HepG2 (cell line): ENCODE measurements around the gene FAM110D.

ENCODE experiments used
- CENPT ChIP-seq: sonication (generic); formaldehyde crosslinking; IDR thresholded peaks from 2 replicates; pipeline ENCODE4 v1.8.0; 2022; ENCODE audit warnings: low read depth, mild to moderate bottlenecking, moderate library complexity, missing genetic modification reagents
- CTCF ChIP-seq: sonication (generic); formaldehyde crosslinking; IDR thresholded peaks from 2 replicates; pipeline ENCODE4 v1.5.0; 2020; ENCODE audit warnings: mild to moderate bottlenecking, missing genetic modification reagents, moderate library complexity
- FOXO4 ChIP-seq: sonication (generic); formaldehyde crosslinking; conservative IDR thresholded peaks from 2 replicates; pipeline ENCODE4 v1.8.1; 2023; ENCODE audit warnings: missing genetic modification reagents
- IRF2 ChIP-seq: IDR thresholded peaks from 2 replicates; pipeline ENCODE4 v1.6.1; 2018; ENCODE audit warnings: missing genetic modification reagents, missing compliant biosample characterization
- KDM1A ChIP-seq: IDR thresholded peaks from 2 replicates; pipeline ENCODE4 v1.6.1; 2016; ENCODE audit warnings: missing compliant biosample characterization
- NFAT5 ChIP-seq: sonication (generic); formaldehyde crosslinking; IDR thresholded peaks from 2 replicates; pipeline ENCODE4 v1.4.0; 2020; ENCODE audit warnings: missing genetic modification reagents
- NR1H2 ChIP-seq: sonication (generic); formaldehyde crosslinking; IDR thresholded peaks from 2 replicates; pipeline ENCODE4 v1.8.1; 2022; ENCODE audit warnings: low read depth, missing genetic modification reagents, borderline replicate concordance
- YY1 ChIP-seq: IDR thresholded peaks from 2 replicates; pipeline ENCODE4 v1.6.1; 2011; ENCODE audit warnings: low read length, low read depth, moderate library complexity, mild to moderate bottlenecking; ENCODE audit not compliant: insufficient read depth, insufficient replicate concordance
- ZFX ChIP-seq: sonication (generic); formaldehyde crosslinking; IDR thresholded peaks from 2 replicates; pipeline ENCODE4 v1.4.0; 2020; ENCODE audit warnings: mild to moderate bottlenecking, low read depth, missing genetic modification reagents, moderate library complexity

- no peak for TF ChIP-seq IRF2 (CRISPR knock-in tag)
- no peak for TF ChIP-seq KDM1A (CRISPR knock-in tag)
- no peak for TF ChIP-seq YY1
- TF ChIP-seq CENPT (CRISPR knock-in tag), result no peak
- no peak for TF ChIP-seq NFAT5 (CRISPR knock-in tag)
- no peak for TF ChIP-seq FOXO4 (CRISPR knock-in tag)
- no peak for TF ChIP-seq CTCF (CRISPR knock-in tag)
- TF ChIP-seq NR1H2 (CRISPR knock-in tag), result no peak
- no peak for TF ChIP-seq ZFX (CRISPR knock-in tag)
Observed at GRCh38 chr1:26175346-26175745, 16.5 kb downstream of the FAM110D start.
